ENCODE results near the gene CUX1. TPM values are rescaled to one million over a fixed set of nuclear protein-coding genes. Genes with fewer than 3 reads are reported as not detected.

Gene CUX1
- total and polyA plus RNA-seq, 2 of the 13 experiments (the other 11 are each of a cell fraction or from before 2014, with no cell fraction given) = 13.7 to 14.9 TPM

DNA sequence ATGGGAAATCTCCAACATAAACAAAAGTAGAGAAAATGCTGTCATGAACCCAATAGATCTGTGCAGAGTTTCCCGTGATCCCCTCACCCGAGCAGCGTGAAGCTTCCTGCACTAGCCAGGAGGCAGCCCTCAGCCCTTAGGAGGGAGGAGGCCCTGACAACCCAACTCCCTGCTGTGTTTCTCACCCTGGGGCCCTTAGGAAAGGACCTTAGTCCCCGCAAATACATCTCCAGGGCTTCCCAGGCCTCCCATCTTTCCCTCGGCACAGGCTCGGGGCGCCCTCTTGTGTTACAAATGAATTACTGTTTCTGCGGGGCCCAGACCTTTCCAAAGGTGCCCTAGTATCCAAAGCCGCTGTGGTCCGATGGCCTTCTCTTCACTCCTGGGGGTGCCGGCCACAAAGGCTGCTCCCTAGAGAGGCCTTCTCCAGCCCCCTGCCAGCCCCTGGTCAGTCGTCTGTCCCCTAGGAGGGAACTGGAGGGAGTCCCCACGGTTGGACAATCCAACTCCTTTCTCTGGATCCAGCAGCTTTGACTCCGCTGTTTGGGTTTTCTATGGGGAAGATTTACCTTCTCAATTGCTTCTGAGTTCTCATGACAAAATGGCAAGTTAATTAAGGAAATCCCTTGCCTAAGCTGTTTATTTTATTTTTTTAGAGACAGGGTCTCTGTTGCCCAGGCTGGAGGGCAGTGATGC, 419.3 kb downstream of the CUX1 start (continued):
- TF ChIP-seq TARDBP (CRISPR knock-in tag; IDR thresholded peaks at IDR 0.05) = no peak
- no peak for TF ChIP-seq ZNF572 (CRISPR knock-in tag; IDR thresholded peaks at IDR 0.05)
- TF ChIP-seq, protein P1, sequence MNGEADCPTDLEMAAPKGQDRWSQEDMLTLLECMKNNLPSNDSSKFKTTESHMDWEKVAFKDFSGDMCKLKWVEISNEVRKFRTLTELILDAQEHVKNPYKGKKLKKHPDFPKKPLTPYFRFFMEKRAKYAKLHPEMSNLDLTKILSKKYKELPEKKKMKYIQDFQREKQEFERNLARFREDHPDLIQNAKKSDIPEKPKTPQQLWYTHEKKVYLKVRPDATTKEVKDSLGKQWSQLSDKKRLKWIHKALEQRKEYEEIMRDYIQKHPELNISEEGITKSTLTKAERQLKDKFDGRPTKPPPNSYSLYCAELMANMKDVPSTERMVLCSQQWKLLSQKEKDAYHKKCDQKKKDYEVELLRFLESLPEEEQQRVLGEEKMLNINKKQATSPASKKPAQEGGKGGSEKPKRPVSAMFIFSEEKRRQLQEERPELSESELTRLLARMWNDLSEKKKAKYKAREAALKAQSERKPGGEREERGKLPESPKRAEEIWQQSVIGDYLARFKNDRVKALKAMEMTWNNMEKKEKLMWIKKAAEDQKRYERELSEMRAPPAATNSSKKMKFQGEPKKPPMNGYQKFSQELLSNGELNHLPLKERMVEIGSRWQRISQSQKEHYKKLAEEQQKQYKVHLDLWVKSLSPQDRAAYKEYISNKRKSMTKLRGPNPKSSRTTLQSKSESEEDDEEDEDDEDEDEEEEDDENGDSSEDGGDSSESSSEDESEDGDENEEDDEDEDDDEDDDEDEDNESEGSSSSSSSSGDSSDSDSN (CRISPR knock-in tag; IDR thresholded peaks at IDR 0.05) = no peak
- TF ChIP-seq, protein P2, sequence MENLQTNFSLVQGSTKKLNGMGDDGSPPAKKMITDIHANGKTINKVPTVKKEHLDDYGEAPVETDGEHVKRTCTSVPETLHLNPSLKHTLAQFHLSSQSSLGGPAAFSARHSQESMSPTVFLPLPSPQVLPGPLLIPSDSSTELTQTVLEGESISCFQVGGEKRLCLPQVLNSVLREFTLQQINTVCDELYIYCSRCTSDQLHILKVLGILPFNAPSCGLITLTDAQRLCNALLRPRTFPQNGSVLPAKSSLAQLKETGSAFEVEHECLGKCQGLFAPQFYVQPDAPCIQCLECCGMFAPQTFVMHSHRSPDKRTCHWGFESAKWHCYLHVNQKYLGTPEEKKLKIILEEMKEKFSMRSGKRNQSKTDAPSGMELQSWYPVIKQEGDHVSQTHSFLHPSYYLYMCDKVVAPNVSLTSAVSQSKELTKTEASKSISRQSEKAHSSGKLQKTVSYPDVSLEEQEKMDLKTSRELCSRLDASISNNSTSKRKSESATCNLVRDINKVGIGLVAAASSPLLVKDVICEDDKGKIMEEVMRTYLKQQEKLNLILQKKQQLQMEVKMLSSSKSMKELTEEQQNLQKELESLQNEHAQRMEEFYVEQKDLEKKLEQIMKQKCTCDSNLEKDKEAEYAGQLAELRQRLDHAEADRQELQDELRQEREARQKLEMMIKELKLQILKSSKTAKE (CRISPR knock-in tag; IDR thresholded peaks at IDR 0.05; ENCODE audit: borderline replicate concordance) = no peak
- TF ChIP-seq ZNF883 (CRISPR knock-in tag; IDR thresholded peaks at IDR 0.05; ENCODE audit: not compliant biosample characterization) = no peak
- TF ChIP-seq FOXA3 (CRISPR knock-in tag; IDR thresholded peaks at IDR 0.05) = 0 out of 2 replicates have a peak, but pooled peaks have one; percentile 14
- TF ChIP-seq, protein P3, sequence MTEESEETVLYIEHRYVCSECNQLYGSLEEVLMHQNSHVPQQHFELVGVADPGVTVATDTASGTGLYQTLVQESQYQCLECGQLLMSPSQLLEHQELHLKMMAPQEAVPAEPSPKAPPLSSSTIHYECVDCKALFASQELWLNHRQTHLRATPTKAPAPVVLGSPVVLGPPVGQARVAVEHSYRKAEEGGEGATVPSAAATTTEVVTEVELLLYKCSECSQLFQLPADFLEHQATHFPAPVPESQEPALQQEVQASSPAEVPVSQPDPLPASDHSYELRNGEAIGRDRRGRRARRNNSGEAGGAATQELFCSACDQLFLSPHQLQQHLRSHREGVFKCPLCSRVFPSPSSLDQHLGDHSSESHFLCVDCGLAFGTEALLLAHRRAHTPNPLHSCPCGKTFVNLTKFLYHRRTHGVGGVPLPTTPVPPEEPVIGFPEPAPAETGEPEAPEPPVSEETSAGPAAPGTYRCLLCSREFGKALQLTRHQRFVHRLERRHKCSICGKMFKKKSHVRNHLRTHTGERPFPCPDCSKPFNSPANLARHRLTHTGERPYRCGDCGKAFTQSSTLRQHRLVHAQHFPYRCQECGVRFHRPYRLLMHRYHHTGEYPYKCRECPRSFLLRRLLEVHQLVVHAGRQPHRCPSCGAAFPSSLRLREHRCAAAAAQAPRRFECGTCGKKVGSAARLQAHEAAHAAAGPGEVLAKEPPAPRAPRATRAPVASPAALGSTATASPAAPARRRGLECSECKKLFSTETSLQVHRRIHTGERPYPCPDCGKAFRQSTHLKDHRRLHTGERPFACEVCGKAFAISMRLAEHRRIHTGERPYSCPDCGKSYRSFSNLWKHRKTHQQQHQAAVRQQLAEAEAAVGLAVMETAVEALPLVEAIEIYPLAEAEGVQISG (CRISPR knock-in tag; IDR thresholded peaks at IDR 0.05) = no peak
- no peak for TF ChIP-seq ZSCAN22 (CRISPR knock-in tag; IDR thresholded peaks at IDR 0.05)
- 0 out of 2 replicates have a peak, but pooled peaks have one; percentile 40 for TF ChIP-seq BORCS8-MEF2B (CRISPR knock-in tag; IDR thresholded peaks at IDR 0.05)
- TF ChIP-seq CHD2 (IDR thresholded peaks at IDR 0.05; ENCODE audit: low read depth, low read length) = no peak
- TF ChIP-seq KLF12 (CRISPR knock-in tag; IDR thresholded peaks at IDR 0.05; ENCODE audit: borderline replicate concordance) = no peak
- no peak for TF ChIP-seq PCBP2 (optimal IDR thresholded peaks at IDR 0.05; ENCODE audit: low read depth, low read length, poor library complexity, severe bottlenecking)
- no peak for TF ChIP-seq KDM1A (CRISPR knock-in tag; IDR thresholded peaks at IDR 0.05)
- no peak for TF ChIP-seq ZMYM4 (CRISPR knock-in tag; IDR thresholded peaks at IDR 0.05)
- no peak for TF ChIP-seq ASH2L (IDR thresholded peaks at IDR 0.05; ENCODE audit: insufficient read length, low read depth, low read length)
- TF ChIP-seq, protein P4, sequence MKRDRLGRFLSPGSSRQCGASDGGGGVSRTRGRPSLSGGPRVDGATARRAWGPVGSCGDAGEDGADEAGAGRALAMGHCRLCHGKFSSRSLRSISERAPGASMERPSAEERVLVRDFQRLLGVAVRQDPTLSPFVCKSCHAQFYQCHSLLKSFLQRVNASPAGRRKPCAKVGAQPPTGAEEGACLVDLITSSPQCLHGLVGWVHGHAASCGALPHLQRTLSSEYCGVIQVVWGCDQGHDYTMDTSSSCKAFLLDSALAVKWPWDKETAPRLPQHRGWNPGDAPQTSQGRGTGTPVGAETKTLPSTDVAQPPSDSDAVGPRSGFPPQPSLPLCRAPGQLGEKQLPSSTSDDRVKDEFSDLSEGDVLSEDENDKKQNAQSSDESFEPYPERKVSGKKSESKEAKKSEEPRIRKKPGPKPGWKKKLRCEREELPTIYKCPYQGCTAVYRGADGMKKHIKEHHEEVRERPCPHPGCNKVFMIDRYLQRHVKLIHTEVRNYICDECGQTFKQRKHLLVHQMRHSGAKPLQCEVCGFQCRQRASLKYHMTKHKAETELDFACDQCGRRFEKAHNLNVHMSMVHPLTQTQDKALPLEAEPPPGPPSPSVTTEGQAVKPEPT (CRISPR knock-in tag; IDR thresholded peaks at IDR 0.05; ENCODE audit: low read depth) = no peak
- TF ChIP-seq, protein P5, sequence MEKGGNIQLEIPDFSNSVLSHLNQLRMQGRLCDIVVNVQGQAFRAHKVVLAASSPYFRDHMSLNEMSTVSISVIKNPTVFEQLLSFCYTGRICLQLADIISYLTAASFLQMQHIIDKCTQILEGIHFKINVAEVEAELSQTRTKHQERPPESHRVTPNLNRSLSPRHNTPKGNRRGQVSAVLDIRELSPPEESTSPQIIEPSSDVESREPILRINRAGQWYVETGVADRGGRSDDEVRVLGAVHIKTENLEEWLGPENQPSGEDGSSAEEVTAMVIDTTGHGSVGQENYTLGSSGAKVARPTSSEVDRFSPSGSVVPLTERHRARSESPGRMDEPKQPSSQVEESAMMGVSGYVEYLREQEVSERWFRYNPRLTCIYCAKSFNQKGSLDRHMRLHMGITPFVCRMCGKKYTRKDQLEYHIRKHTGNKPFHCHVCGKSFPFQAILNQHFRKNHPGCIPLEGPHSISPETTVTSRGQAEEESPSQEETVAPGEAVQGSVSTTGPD (CRISPR knock-in tag; IDR thresholded peaks at IDR 0.05) = no peak
- no peak for TF ChIP-seq ZNF607 (CRISPR knock-in tag; IDR thresholded peaks at IDR 0.05; ENCODE audit: borderline replicate concordance)
- TF ChIP-seq SMAD3 (CRISPR knock-in tag; IDR thresholded peaks at IDR 0.05) = 0 out of 2 replicates have a peak, but pooled peaks have one; percentile 57
